ENCODE results near the gene LMAN2L.

LMAN2L gene

GRCh38 chr2:96767135-96767871 lies 27.4 kb upstream of the LMAN2L start:
- no peak for TF ChIP-seq CTCF (IDR thresholded peaks at IDR 0.05; ENCODE audit: control insufficient read depth, insufficient read depth, low read depth, low read length, missing control alignments)
- no peak overlapping the region for H3K4me3 ChIP-seq (ENCODE audit: control insufficient read depth, low read depth, low read length)

GRCh38 chr2:96764253-96764637 lies 24.4 kb upstream of the LMAN2L start:
- H3K4me3 ChIP-seq (ENCODE audit: control insufficient read depth, low read depth, low read length): peak overlapping the region; percentile 14
- no peak for TF ChIP-seq CTCF (IDR thresholded peaks at IDR 0.05; ENCODE audit: control insufficient read depth, insufficient read depth, low read depth, low read length, missing control alignments)
- no peak for DNase-seq (ENCODE audit: low read depth)

More at GRCh38 chr2:96767135-96767871, 27.4 kb upstream of the LMAN2L start:
- no peak for DNase-seq (ENCODE audit: low read depth)

- peak; percentile 51 for TF ChIP-seq CTCF (IDR thresholded peaks at IDR 0.05; ENCODE audit: control insufficient read depth, insufficient read depth, low read depth, low read length, missing control alignments)
- DNase-seq (ENCODE audit: low read depth): no peak
- H3K4me3 ChIP-seq (ENCODE audit: control insufficient read depth, low read depth, low read length): peak overlapping the region; percentile 14
Measured at GRCh38 chr2:96763511-96764252, 23.8 kb upstream of the LMAN2L start.

GRCh38 chr2:96762529-96763311 lies 22.9 kb upstream of the LMAN2L start:
- no peak for DNase-seq (ENCODE audit: low read depth)
- TF ChIP-seq CTCF (IDR thresholded peaks at IDR 0.05; ENCODE audit: control insufficient read depth, insufficient read depth, low read depth, low read length, missing control alignments): no peak

GRCh38 chr2:96760986-96761832 lies 21.3 kb upstream of the LMAN2L start:
- DNase-seq (ENCODE audit: low read depth): no peak
- H3K4me3 ChIP-seq (ENCODE audit: control insufficient read depth, low read depth, low read length): peak overlapping the region; percentile 70
- TF ChIP-seq CTCF (IDR thresholded peaks at IDR 0.05; ENCODE audit: control insufficient read depth, insufficient read depth, low read depth, low read length, missing control alignments): peak; percentile 32

More at GRCh38 chr2:96762529-96763311, 22.9 kb upstream of the LMAN2L start:
- H3K4me3 ChIP-seq (ENCODE audit: control insufficient read depth, low read depth, low read length): peak overlapping the region; percentile 28

Data from AG09309 (cell line).